Fibroblast of lung (primary cell): ENCODE results near the gene COX8A.

Source experiments
- EZH2 ChIP-seq: IDR thresholded peaks from 2 replicates; pipeline ENCODE4 v1.5.1; 2012; ENCODE audit warnings: low read length, control low read depth, mild to moderate bottlenecking; ENCODE audit errors: missing control alignments
- TF ChIP-seq, protein P1 (sequence below), 2 donors: IDR thresholded peaks in 1 of 2; conservative IDR thresholded peaks in 1 of 2; 1 replicate in 1 of 2; 2 replicates in 1 of 2; pipeline ENCODE4 v1.5.1; 2011 to 2012; ENCODE audit warnings: low read length in 2 of 2, control low read depth in 1 of 2, inconsistent platforms in 1 of 2, low read depth in 1 of 2, mild to moderate bottlenecking in 1 of 2

DNA sequence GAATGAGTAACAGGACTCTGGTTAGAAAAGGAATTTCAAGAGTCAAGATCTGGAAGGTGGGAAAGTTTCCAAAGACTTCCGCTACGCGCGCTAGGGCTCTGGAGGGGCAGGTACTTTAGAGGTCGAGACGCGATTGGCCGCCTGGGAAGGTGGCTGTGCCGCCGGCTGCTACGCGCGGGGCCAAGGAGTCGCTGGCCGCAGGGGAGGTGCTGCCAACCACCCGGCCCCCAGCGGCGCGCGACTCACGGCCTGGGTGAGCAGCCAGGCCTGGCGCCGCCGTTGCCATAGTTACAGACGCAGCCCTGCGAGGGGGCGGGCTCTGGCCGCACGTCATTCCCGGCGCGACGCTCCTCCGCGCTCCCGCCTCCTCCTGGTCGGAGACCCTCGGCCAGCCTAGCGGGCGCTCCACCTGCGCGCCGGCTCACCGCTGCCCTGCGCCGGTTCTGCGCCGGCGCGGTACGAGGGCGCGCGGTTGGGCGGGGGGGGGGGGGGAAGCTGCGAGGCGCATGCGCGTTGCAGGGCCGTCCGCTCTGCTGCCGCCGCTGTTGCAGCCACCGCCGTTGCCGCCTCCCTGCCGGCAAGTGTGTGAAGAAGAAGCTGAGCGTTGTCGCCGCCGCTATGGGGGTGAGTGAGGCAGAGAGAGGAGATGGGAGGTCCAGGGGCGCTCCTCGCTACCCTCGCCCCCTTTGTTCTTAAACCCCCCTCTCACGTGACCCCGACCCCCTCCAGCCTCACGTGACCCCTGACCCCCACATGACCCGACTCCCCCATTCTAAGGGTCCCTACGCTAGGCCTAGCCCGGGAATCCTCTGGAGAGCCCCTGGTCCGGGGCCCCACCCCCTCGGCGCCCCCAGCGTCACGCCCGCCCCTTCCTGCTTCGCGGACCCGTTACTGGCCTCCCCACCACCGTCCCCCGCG lies 35.7 kb upstream of the COX8A start, which contains the start of gene NAA40:
- TF ChIP-seq, protein P1, sequence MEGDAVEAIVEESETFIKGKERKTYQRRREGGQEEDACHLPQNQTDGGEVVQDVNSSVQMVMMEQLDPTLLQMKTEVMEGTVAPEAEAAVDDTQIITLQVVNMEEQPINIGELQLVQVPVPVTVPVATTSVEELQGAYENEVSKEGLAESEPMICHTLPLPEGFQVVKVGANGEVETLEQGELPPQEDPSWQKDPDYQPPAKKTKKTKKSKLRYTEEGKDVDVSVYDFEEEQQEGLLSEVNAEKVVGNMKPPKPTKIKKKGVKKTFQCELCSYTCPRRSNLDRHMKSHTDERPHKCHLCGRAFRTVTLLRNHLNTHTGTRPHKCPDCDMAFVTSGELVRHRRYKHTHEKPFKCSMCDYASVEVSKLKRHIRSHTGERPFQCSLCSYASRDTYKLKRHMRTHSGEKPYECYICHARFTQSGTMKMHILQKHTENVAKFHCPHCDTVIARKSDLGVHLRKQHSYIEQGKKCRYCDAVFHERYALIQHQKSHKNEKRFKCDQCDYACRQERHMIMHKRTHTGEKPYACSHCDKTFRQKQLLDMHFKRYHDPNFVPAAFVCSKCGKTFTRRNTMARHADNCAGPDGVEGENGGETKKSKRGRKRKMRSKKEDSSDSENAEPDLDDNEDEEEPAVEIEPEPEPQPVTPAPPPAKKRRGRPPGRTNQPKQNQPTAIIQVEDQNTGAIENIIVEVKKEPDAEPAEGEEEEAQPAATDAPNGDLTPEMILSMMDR (conservative IDR thresholded peaks at IDR 0.05 in 1 of 2, IDR thresholded peaks at IDR 0.05 in 1 of 2; ENCODE audit: low read depth in 1 of 2, low read length in 2 of 2), result no peak
- no peak for TF ChIP-seq EZH2
